Tibial nerve (tissue), 4 donors: ENCODE results near the gene AIDA. TPM values are rescaled to one million over a fixed set of nuclear protein-coding genes. Genes with fewer than 3 reads are reported as not detected.
"Not testable (repeated sequence)": the region's sequence is repeated elsewhere in the genome, so short reads cannot be mapped to it uniquely, and the experiment has no call there.

Experiments
- DNase-seq, 2 donors: peaks; one replicate each; pipeline ENCODE4 v3.0.0-alpha.2; 2019; ENCODE audit warnings: low spot score in 2 of 2
- H3K27ac ChIP-seq, 4 donors: fragments of 200-600 bp; sonication (generic) in 3 of 4; one replicate each; pipeline ENCODE4 v1.5.1; 2017 to 2019; ENCODE audit warnings: mild to moderate bottlenecking in 1 of 4
- H3K27me3 ChIP-seq, 2 donors: fragments of 200-600 bp; sonication (generic) in 1 of 2; one replicate each; pipeline versions ENCODE4 v1.5.1 to v1.6.0; 2017 to 2019
- H3K36me3 ChIP-seq, 3 donors: fragments of 200-600 bp; sonication (generic); one replicate each; pipeline ENCODE4 v1.5.1; 2018 to 2019
- H3K4me1 ChIP-seq, 4 donors: fragments of 200-600 bp; sonication (generic) in 3 of 4; one replicate each; pipeline ENCODE4 v1.5.1; 2017 to 2019
- H3K4me3 ChIP-seq, 4 donors: fragments of 200-600 bp; sonication (generic) in 3 of 4; one replicate each; pipeline ENCODE4 v1.5.1; 2017 to 2019; ENCODE audit warnings: mild to moderate bottlenecking in 1 of 4, moderate library complexity in 1 of 4
- H3K9me3 ChIP-seq, 4 donors: fragments of 200-600 bp; sonication (generic) in 3 of 4; one replicate each; pipeline ENCODE4 v1.5.1; 2017 to 2019
- EP300 ChIP-seq, 2 donors: sonication (generic); formaldehyde crosslinking; IDR thresholded peaks; one replicate each; pipeline ENCODE4 v1.6.1; 2017; ENCODE audit warnings: antibody characterized with exemption in 2 of 2, mild to moderate bottlenecking in 1 of 2
- POLR2A ChIP-seq, 2 donors: fragments of 450-650 bp; IDR thresholded peaks; one replicate each; pipeline ENCODE4 v1.6.1; 2017; ENCODE audit warnings: antibody characterized with exemption in 2 of 2, mild to moderate bottlenecking in 2 of 2, moderate library complexity in 2 of 2
- WGBS, 2 donors: methylation state at CpG; one replicate each; pipeline ENCODE4 v1.1.5; 2018; 5-methylcytosine and 5-hydroxymethylcytosine counted together
- total RNA-seq, 4 donors: library from RNA; depleted of rRNA; stranded (reverse); fragments of >200 nt; gene quantifications; one replicate each; pipeline ENCODE4 v1.1.0, GENCODE V29; 2016
- TF ChIP-seq, protein P1 (sequence below), 5 experiments: fragments of 200-600 bp in 3 of 5; fragments of 450-650 bp in 2 of 5; sonication (generic) in 3 of 5; IDR thresholded peaks; one replicate each; pipeline ENCODE4 v1.5.1; 2016 to 2019; ENCODE audit warnings: antibody characterized with exemption in 5 of 5, mild to moderate bottlenecking in 3 of 5, moderate library complexity in 2 of 5

AIDA gene
- total RNA-seq, 4 donors from 2014 or later: 67.8 to 90.2 (median 70.1) TPM

GRCh38 chr1:222691016-222691415 lies 21.3 kb downstream of the AIDA start:
- no peak overlapping the region for H3K4me3 ChIP-seq
- DNase-seq: no peak
- TF ChIP-seq POLR2A (IDR thresholded peaks at IDR 0.05) (no peak), EP300 (IDR thresholded peaks at IDR 0.05) (no peak)
- TF ChIP-seq, protein P1, sequence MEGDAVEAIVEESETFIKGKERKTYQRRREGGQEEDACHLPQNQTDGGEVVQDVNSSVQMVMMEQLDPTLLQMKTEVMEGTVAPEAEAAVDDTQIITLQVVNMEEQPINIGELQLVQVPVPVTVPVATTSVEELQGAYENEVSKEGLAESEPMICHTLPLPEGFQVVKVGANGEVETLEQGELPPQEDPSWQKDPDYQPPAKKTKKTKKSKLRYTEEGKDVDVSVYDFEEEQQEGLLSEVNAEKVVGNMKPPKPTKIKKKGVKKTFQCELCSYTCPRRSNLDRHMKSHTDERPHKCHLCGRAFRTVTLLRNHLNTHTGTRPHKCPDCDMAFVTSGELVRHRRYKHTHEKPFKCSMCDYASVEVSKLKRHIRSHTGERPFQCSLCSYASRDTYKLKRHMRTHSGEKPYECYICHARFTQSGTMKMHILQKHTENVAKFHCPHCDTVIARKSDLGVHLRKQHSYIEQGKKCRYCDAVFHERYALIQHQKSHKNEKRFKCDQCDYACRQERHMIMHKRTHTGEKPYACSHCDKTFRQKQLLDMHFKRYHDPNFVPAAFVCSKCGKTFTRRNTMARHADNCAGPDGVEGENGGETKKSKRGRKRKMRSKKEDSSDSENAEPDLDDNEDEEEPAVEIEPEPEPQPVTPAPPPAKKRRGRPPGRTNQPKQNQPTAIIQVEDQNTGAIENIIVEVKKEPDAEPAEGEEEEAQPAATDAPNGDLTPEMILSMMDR (IDR thresholded peaks at IDR 0.05): no peak
- H3K9me3 ChIP-seq: no peaks in the 10 kb centered on the region
- peaks cover 0 to 29% (median 4%) of the 10 kb centered on the region in 3 donors for H3K36me3 ChIP-seq
- peaks cover 0 to 11% (median 0%) of the 10 kb centered on the region in 4 donors for H3K4me1 ChIP-seq
- no peak overlapping the region for H3K27ac ChIP-seq
- no peaks in the 10 kb centered on the region for H3K27me3 ChIP-seq
- 95 to 96% methylated on average over 1 of the region's 1 CpG for WGBS, 2 donors

DNA sequence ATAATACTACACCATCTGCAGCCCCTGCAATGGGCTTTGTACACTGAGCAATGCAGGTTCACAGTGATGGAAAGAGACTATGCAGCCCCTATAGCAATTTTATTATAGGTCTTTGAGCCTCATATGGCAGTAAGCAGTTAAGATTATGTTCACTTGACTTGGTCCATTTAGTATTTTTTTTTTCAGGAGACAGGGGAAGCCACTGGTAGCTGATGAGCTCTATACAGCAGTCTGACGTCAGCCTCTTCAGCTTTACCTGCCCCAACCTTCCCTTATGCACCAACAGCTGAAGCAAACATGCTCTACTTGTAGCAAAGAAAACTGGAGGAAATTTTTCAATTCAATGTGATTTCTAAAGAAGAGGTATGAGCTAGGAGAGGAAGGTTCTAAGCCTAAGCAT lies 32.2 kb downstream of the AIDA start:
- no peaks in the 10 kb centered on the region for H3K4me1 ChIP-seq
- H3K9me3 ChIP-seq: no peaks in the 10 kb centered on the region
- H3K4me3 ChIP-seq: no peak overlapping the region
- TF ChIP-seq POLR2A (IDR thresholded peaks at IDR 0.05) (no peak), EP300 (IDR thresholded peaks at IDR 0.05) (no peak)
- TF ChIP-seq, protein P1 (IDR thresholded peaks at IDR 0.05): no peak
- H3K27ac ChIP-seq: no peak overlapping the region
- 87 to 90% methylated on average over 1 of the region's 1 CpG for WGBS, 2 donors
- DNase-seq: no peak
- H3K27me3 ChIP-seq: no peaks in the 10 kb centered on the region
- H3K36me3 ChIP-seq: peaks cover 0 to 49% (median 0%) of the 10 kb centered on the region in 3 donors

- H3K9me3 ChIP-seq: no peaks in the 10 kb centered on the region
- 93 to 94% methylated on average over 1 of the region's 1 CpG for WGBS, 2 donors
- no peak overlapping the region for H3K27ac ChIP-seq
- H3K27me3 ChIP-seq: no peaks in the 10 kb centered on the region
- H3K36me3 ChIP-seq: peaks cover 0 to 77% (median 12%) of the 10 kb centered on the region in 3 donors
- no peak for DNase-seq
- H3K4me1 ChIP-seq: peaks cover 0 to 14% (median 0%) of the 10 kb centered on the region in 4 donors
- TF ChIP-seq, protein P1 (IDR thresholded peaks at IDR 0.05): no peak
- TF ChIP-seq EP300 (IDR thresholded peaks at IDR 0.05) (no peak), POLR2A (IDR thresholded peaks at IDR 0.05) (no peak)
- H3K4me3 ChIP-seq: no peak overlapping the region
Measured at GRCh38 chr1:222670110-222670509, 42.2 kb downstream of the AIDA start.

GRCh38 chr1:222669107-222669506 lies 43.2 kb downstream of the AIDA start:
- not testable (repeated sequence) for H3K27me3 ChIP-seq, H3K27ac ChIP-seq, H3K9me3 ChIP-seq, DNase-seq, H3K4me3 ChIP-seq
- H3K36me3 ChIP-seq: peaks cover 0 to 77% (median 12%) of the 10 kb centered on the region in 3 donors
- H3K4me1 ChIP-seq: peaks cover 0 to 14% (median 0%) of the 10 kb centered on the region in 4 donors
- WGBS, 2 donors: 63 to 88% methylated on average over 1 of the region's 2 CpGs

DNA sequence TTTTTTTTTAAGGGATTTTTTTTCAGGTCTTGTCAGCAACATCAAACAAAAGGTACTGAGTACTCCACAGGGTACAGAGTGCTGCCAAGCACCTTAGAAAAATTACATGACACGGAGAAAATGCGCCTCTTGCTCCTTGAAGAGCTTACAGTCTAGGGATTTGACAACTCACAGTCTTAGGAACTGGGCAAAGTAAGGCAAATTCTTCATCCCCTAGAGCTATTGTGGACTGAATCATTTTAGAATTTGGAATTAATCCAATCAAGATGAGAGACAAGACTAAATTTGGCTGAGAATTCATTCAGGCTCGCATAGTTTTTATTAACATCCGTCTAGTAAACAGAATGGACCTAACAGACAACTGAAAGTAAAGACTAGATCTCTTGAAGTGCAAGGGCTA lies 44.1 kb downstream of the AIDA start:
- Histone ChIP-seq H3K36me3 (peaks cover 0 to 77% (median 5%) of the 10 kb centered on the region in 3 donors), H3K4me1 (peaks cover 0 to 14% (median 0%) of the 10 kb centered on the region in 4 donors)
- not testable (repeated sequence) for H3K27ac ChIP-seq, DNase-seq, H3K27me3 ChIP-seq, H3K9me3 ChIP-seq, H3K4me3 ChIP-seq
- 83 to 95% methylated on average over 1 to 2 of the region's 4 CpGs for WGBS, 2 donors

DNA sequence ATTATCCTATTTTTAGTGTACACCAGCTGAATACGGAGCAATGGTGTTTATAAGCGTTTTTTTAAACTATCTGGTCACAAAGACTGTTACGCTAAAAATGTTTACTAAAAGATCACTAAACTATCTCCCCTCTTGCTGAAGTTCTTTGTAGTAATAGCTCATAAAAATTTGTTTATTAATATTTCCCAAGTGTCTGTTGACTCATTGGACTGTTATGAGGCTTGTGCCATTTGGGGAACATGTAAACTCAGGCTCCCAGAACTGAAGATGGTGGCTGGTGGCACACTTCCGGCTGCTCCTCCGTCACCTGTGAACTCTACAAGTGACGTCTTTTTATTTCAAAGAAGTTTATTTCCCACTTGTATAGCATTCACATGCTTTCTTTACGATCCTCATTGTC lies 46.3 kb downstream of the AIDA start:
- Histone ChIP-seq H3K27ac (no peak overlapping the region), H3K4me1 (peaks cover 0 to 14% (median 0%) of the 10 kb centered on the region in 4 donors), H3K9me3 (no peaks in the 10 kb centered on the region), H3K4me3 (no peak overlapping the region), H3K27me3 (no peaks in the 10 kb centered on the region), H3K36me3 (peaks cover 0 to 80% (median 7%) of the 10 kb centered on the region in 3 donors)
- TF ChIP-seq POLR2A (IDR thresholded peaks at IDR 0.05): no peak
- no peak for TF ChIP-seq EP300 (IDR thresholded peaks at IDR 0.05)
- TF ChIP-seq, protein P1 (IDR thresholded peaks at IDR 0.05): no peak
- DNase-seq: no peak
- WGBS, 2 donors: 83 to 89% methylated on average over 7 of the region's 7 CpGs
